HG03103 (cell line): ENCODE results near the gene NARF.
"Not testable (repeated sequence)": the region's sequence is repeated elsewhere in the genome, so short reads cannot be mapped to it uniquely, and the experiment has no call there.

Experiments used
- ATAC-seq: cut with Tn5 transposase; IDR thresholded peaks from one replicate; pipeline ENCODE4 v1.9.1; 2021; ENCODE audit warnings: low read depth; ENCODE audit not compliant: unreplicated experiment

Gene NARF

GRCh38 chr17:82445542-82445941 is 13.0 kb upstream of the NARF start:
- ATAC-seq, result no peak

GRCh38 chr17:82446124-82446523 is 12.4 kb upstream of the NARF start:
- ATAC-seq, result no peak

- no peak for ATAC-seq
Measured at GRCh38 chr17:82446649-82447048, 11.9 kb upstream of the NARF start.

- ATAC-seq, result no peak
Measured at GRCh38 chr17:82447876-82448275, 10.7 kb upstream of the NARF start.

GRCh38 chr17:82449131-82449882 is 9.2 kb upstream of the NARF start:
- peak; percentile 38 for ATAC-seq

- ATAC-seq, result no peak
Measured at GRCh38 chr17:82449883-82450356, 8.6 kb upstream of the NARF start.

GRCh38 chr17:82450357-82451106 is 8.0 kb upstream of the NARF start, which contains the start of gene CYBC1:
Gene CYBC1, minus strand, starts transcription at chr17:82450752. Its CDS starts 1,498 bp downstream, at chr17:82449254.
- ATAC-seq, result peak; percentile 50

- ATAC-seq, result no peak
Measured at GRCh38 chr17:82452162-82452561, 6.4 kb upstream of the NARF start.

- ATAC-seq, result not testable (repeated sequence)
Measured at GRCh38 chr17:82453151-82453550, 5.4 kb upstream of the NARF start.

- not testable (repeated sequence) for ATAC-seq
Measured at GRCh38 chr17:82453706-82454105, 4.8 kb upstream of the NARF start.

GRCh38 chr17:82457073-82457928 is 1.2 kb upstream of the NARF start:
- no peak for ATAC-seq

GRCh38 chr17:82457929-82458178 is 687 bp upstream of the NARF start:
- ATAC-seq, result no peak

- ATAC-seq, result no peak
Measured at GRCh38 chr17:82458885-82459424, 414 bp downstream of the NARF start.

- ATAC-seq, result not testable (repeated sequence)
Measured at GRCh38 chr17:82459936-82460335, 1.4 kb downstream of the NARF start.

GRCh38 chr17:82461827-82462524 is 3.4 kb downstream of the NARF start:
- no peak for ATAC-seq

- ATAC-seq, result no peak
Measured at GRCh38 chr17:82463391-82463790, 4.8 kb downstream of the NARF start.

GRCh38 chr17:82463925-82464566 is 5.5 kb downstream of the NARF start:
- ATAC-seq, result no peak

GRCh38 chr17:82464567-82464929 is 6.0 kb downstream of the NARF start:
- no peak for ATAC-seq

- no peak for ATAC-seq
Measured at GRCh38 chr17:82465023-82465603, 6.6 kb downstream of the NARF start.
